ENCODE results near the gene SEMA6A.

The SEMA6A gene

GRCh38 chr5:116437351-116437705 lies 137.3 kb downstream of the SEMA6A start:
- no peak for TF ChIP-seq ZNF274 (IDR thresholded peaks at IDR 0.05; ENCODE audit: low read depth, low read length)
- no peak overlapping the region for H3K4me3 ChIP-seq (ENCODE audit: low read length)

- H3K4me3 ChIP-seq (ENCODE audit: low read length): no peak overlapping the region
- no peak for TF ChIP-seq ZNF274 (IDR thresholded peaks at IDR 0.05; ENCODE audit: low read depth, low read length)
Observed at GRCh38 chr5:116436674-116437350, 137.8 kb downstream of the SEMA6A start.

- no peak overlapping the region for H3K4me3 ChIP-seq (ENCODE audit: low read length)
- no peak for TF ChIP-seq ZNF274 (IDR thresholded peaks at IDR 0.05; ENCODE audit: low read depth, low read length)
Observed at GRCh38 chr5:116428966-116429365, 145.7 kb downstream of the SEMA6A start.

DNA sequence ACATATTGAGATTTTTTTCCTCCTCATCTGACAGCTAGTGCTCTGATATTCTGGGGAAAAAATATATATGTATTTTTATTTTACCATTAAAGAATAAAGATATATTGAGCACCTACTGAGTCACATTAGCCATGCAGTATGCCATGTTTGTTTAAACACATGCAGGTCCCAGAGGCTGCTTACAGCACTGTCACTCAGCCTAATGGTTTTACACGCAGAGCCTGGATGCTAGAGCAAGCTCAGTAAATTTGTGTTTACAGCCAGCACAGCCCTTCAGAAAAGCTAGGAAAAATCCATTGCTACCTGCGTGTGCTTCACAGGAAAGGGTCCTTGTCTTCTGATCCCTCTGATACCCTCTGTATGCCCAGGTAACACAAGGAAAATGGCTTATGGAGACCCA lies 146.2 kb downstream of the SEMA6A start:
- no peak overlapping the region for H3K4me3 ChIP-seq (ENCODE audit: low read length)
- TF ChIP-seq ZNF274 (IDR thresholded peaks at IDR 0.05; ENCODE audit: low read depth, low read length): no peak

- TF ChIP-seq ZNF274 (IDR thresholded peaks at IDR 0.05; ENCODE audit: low read depth, low read length): no peak
- H3K4me3 ChIP-seq (ENCODE audit: low read length): no peak overlapping the region
Observed at GRCh38 chr5:116424951-116425350, 149.7 kb downstream of the SEMA6A start.

DNA sequence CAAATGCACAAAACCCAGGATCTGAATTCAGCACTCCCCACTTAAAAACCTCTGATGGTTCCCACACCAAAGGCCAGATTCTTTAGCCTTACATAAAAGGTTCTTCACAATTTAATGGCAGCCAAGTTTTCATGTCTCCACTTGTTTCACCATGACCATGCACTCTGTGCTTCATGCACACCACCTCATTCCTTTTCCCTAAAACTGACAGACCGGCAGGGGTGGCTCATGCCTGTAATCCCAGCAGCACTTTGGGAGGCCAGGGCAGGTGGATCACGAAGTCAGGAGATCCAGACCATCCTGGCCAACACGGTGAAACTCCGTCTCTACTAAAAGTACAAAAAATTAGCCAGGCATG lies 150.4 kb downstream of the SEMA6A start:
- no peak for TF ChIP-seq ZNF274 (IDR thresholded peaks at IDR 0.05; ENCODE audit: low read depth, low read length)
- no peak overlapping the region for H3K4me3 ChIP-seq (ENCODE audit: low read length)

DNA sequence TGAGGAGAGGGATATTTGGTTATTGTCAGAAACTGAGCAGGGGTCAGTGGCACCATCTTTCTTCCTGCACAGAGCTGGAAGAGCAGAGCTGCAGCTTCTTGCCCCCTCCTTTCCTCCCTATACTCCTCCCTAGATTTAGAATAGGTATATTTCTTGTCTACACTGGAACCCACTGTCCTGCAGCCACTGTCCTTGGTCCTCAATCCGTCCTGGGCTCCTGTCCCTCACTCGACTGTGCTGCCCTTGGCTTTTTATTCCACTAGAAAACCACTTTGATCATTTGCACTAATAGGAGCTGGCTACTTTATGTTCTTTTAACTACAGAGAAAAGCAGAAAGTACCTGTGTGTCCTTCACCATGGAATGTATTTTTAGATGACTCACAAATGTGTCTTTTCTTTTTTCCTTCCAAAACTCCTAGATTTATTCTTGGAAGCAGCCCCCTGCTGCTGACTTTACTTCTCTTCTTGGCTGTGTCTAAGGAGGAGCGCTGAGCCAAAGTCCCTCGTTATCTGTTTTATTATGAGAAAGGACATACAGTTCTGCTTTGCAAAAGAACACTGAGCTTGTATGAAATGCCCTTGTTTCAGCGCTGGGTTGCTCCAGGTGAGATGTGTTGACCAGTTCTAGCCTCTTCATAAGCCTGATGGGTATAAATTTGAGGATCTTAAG lies 150.9 kb downstream of the SEMA6A start:
- no peak overlapping the region for H3K4me3 ChIP-seq (ENCODE audit: low read length)
- no peak for TF ChIP-seq ZNF274 (IDR thresholded peaks at IDR 0.05; ENCODE audit: low read depth, low read length)

DNA sequence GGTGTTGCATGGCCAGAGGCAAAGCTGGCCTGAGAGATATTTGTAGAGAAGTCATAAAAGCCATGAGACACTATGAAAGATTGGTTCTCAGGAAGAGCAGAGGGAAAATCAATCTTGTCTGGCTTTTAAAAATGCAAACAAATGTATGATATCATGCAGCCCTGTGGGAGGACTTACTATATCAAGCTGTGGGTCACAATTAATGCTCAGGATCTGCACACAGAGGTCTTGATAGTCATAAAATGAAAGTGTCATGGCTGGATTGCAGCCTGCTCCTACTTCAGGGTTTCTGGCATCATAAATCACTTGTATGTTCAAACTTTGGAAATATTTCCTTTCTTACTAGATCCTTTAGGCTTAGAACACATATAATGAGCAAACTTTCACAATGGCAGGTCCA lies 151.5 kb downstream of the SEMA6A start:
- no peak for TF ChIP-seq ZNF274 (IDR thresholded peaks at IDR 0.05; ENCODE audit: low read depth, low read length)
- H3K4me3 ChIP-seq (ENCODE audit: low read length): no peak overlapping the region

DNA sequence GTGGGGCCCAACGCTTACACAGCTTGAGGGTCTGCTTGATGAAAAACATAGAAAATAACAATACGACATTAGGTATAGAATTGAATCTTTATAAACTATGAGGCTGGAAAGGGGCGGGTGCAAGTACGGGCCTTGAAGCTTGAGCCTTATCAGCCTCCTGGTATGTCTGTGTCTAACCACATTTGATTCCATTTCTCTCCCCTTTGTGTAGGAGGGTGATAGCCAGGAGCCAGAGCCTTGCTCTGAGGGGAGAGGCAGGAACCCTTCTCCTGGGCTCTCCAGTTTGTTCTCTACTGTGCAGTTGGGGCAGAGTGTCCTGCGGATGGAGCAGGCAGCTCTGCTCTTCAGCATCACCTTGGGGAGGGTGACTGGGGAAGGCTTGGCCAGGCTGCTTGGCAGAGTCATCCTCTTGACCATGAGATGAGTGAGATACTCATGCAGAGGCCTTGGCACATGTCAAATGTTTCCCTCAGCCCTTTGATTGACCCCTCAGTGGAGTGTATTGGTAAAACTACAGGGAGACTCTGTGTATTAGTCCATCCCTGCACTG lies 153.5 kb downstream of the SEMA6A start:
- H3K4me3 ChIP-seq (ENCODE audit: low read length): no peak overlapping the region
- no peak for TF ChIP-seq ZNF274 (IDR thresholded peaks at IDR 0.05; ENCODE audit: low read depth, low read length)

DNA sequence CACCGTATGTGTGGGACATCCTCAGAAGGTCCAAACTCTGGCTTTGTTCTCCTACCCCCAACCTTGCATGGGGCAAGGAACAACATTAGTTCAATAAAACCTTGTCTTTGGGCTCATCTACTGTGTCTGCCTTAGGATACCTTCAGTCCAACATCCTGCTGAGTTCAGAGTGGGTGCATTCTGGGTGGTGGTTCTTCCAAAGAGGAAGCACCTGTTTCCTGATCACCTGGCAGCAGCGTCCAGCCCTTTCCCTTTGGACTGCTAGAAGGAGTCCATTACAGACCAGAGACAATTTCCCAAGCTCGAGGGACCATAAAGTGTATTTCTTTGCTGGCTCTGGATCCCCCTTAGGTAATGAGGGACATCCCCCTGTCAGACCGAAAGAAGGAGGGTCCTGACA lies 154.1 kb downstream of the SEMA6A start:
- no peak for TF ChIP-seq ZNF274 (IDR thresholded peaks at IDR 0.05; ENCODE audit: low read depth, low read length)
- H3K4me3 ChIP-seq (ENCODE audit: low read length): no peak overlapping the region

- no peak overlapping the region for H3K4me3 ChIP-seq (ENCODE audit: low read length)
- TF ChIP-seq ZNF274 (IDR thresholded peaks at IDR 0.05; ENCODE audit: low read depth, low read length): no peak
Observed at GRCh38 chr5:116419258-116419657, 155.4 kb downstream of the SEMA6A start.

GRCh38 chr5:116418774-116419173 lies 155.8 kb downstream of the SEMA6A start:
- no peak for TF ChIP-seq ZNF274 (IDR thresholded peaks at IDR 0.05; ENCODE audit: low read depth, low read length)
- H3K4me3 ChIP-seq (ENCODE audit: low read length): no peak overlapping the region

- no peak for TF ChIP-seq ZNF274 (IDR thresholded peaks at IDR 0.05; ENCODE audit: low read depth, low read length)
- H3K4me3 ChIP-seq (ENCODE audit: low read length): no peak overlapping the region
Observed at GRCh38 chr5:116418016-116418415, 156.6 kb downstream of the SEMA6A start.

- no peak overlapping the region for H3K4me3 ChIP-seq (ENCODE audit: low read length)
- no peak for TF ChIP-seq ZNF274 (IDR thresholded peaks at IDR 0.05; ENCODE audit: low read depth, low read length)
Observed at GRCh38 chr5:116415989-116416388, 158.6 kb downstream of the SEMA6A start.

DNA sequence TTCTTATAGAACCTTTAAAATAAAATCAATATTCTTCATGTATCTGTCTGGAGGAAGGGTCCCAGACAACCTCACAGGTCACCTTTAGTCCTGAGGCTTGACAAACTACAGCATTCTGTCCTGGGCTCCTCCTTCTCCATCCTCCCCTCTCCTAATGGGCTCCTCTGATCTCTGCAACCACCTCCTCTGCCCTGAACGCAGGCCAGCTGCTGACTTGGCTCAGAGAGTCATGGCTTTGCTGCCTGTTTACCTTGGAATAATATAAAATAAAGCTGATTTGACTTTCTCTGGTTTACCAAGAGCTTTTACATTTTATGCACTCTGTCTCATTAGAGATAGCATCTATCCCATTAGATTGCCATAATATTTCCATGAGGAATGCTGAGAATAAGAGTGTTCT lies 159.4 kb downstream of the SEMA6A start:
- H3K4me3 ChIP-seq (ENCODE audit: low read length): no peak overlapping the region
- TF ChIP-seq ZNF274 (IDR thresholded peaks at IDR 0.05; ENCODE audit: low read depth, low read length): no peak

Data from GM08714 (cell line).